Natural killer cell (primary cell): ENCODE measurements around the gene GPR107. TPM values are rescaled to one million over a fixed set of nuclear protein-coding genes. Genes with fewer than 3 reads are reported as not detected.
A peak's percentile ranks its signal among the peaks of the same experiment; 100 is the strongest.

Experiments
- ATAC-seq, 3 donors: fragments of 150-1000 bp in 2 of 3; fragments of 200-7000 bp in 1 of 3; cut with Tn5 transposase; 1 replicate in 1 of 3; 2 replicates in 2 of 3; pipeline ENCODE4 v1.10.0; 2021; ENCODE audit warnings: mild to moderate bottlenecking in 2 of 3, moderate library complexity in 2 of 3
- DNase-seq, 2 donors: peaks; one replicate each; pipeline versions ENCODE4 v3.0.0 to v3.0.0-alpha.2; 2013 to 2021; ENCODE audit warnings: mixed read lengths in 1 of 2
- H3K27ac ChIP-seq: one replicate; pipeline ENCODE4 v1.5.1; 2013; ENCODE audit warnings: mild to moderate bottlenecking, low read length
- H3K27me3 ChIP-seq: one replicate; pipeline ENCODE4 v1.6.1; 2013; ENCODE audit warnings: low read length; ENCODE audit not compliant: control insufficient read depth, insufficient read depth
- H3K36me3 ChIP-seq: one replicate; pipeline ENCODE4 v1.6.1; 2013; ENCODE audit warnings: low read length; ENCODE audit not compliant: control insufficient read depth, insufficient read depth
- H3K4me1 ChIP-seq: one replicate; pipeline ENCODE4 v1.6.1; 2013; ENCODE audit warnings: low read length; ENCODE audit not compliant: control insufficient read depth, insufficient read depth
- H3K4me3 ChIP-seq: one replicate; pipeline ENCODE4 v1.5.1; 2013; ENCODE audit warnings: low read length
- H3K9me3 ChIP-seq: one replicate; pipeline ENCODE4 v1.6.1; 2013; ENCODE audit warnings: low read length; ENCODE audit not compliant: control insufficient read depth, insufficient read depth
- H3K27ac Mint-ChIP-seq, 2 donors: one replicate each; pipeline ENCODE4 v1.8.0; 2022; ENCODE audit warnings: mild to moderate bottlenecking in 2 of 2, mixed read lengths in 2 of 2, moderate library complexity in 1 of 2
- H3K27me3 Mint-ChIP-seq, 2 donors: one replicate each; pipeline ENCODE4 v1.8.0; 2022; ENCODE audit warnings: low read depth in 2 of 2, mixed read lengths in 2 of 2
- H3K36me3 Mint-ChIP-seq: one replicate; pipeline ENCODE4 v1.8.0; 2022; ENCODE audit warnings: mixed read lengths
- H3K4me1 Mint-ChIP-seq, 2 donors: one replicate each; pipeline ENCODE4 v1.8.0; 2022; ENCODE audit warnings: mixed read lengths in 2 of 2
- H3K4me3 Mint-ChIP-seq: one replicate; pipeline ENCODE4 v1.8.0; 2022; ENCODE audit warnings: mild to moderate bottlenecking, moderate library complexity, mixed read lengths
- H3K9me3 Mint-ChIP-seq, 2 donors: one replicate each; pipeline ENCODE4 v1.8.0; 2022; ENCODE audit warnings: mixed read lengths in 2 of 2
- WGBS: methylation state at CpG from one replicate; pipeline ENCODE4 v1.1.7; 2013; ENCODE audit warnings: missing lambda C conversion rate; ENCODE audit not compliant: insufficient coverage; 5-methylcytosine and 5-hydroxymethylcytosine counted together
- intact Hi-C: fragments of 100-400 bp; cut with micrococcal nuclease; formaldehyde crosslinking; loops from one replicate; pipeline ENCODE4 v1.14.2; 2022
- total RNA-seq, 4 donors: library from RNA; stranded (reverse); fragments of 120-200 nt in 1 of 4; gene quantifications; one replicate each; pipeline versions ENCODE4 v1.2.3 to v1.2.4, GENCODE V29; 2013 to 2022
- TF ChIP-seq, protein P1 (sequence below): fragments of 200-600 bp; IDR thresholded peaks from one replicate; pipeline ENCODE4 v1.8.0; 2022; ENCODE audit warnings: antibody characterized with exemption

The GPR107 gene
- total RNA-seq, 3 donors from 2014 or later (not counting 1 experiment from before 2014, with no cell fraction given), result 32.9 to 49.5 (median 41.8) TPM

DNA sequence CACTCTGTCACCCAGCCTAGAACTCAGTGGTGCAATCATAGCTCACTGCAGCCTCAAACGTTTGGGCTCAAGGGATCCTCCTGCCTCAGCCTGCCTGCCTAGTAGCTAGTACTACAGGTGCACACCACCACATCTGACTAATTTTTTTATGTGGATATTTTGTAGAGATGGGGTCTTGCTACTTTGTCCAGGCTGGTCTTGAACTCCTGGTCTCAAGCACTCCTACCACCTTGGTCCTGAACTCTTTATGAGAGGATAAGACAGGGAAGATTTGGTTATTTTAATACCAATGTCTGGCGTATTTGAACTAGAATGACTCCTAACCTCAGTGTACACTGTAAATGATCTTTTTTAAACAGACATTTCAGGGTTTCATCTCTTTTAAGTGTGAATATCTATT is 9.0 kb downstream of the GPR107 start:
- H3K4me1 Mint-ChIP-seq, result peaks cover 16 to 28% of the 10 kb centered on the region in 2 donors
- ATAC-seq (no peak), DNase-seq (no peak)
- 69% methylated on average over 1 of the region's 2 CpGs for WGBS
- intact Hi-C loops, result no loop called here
- no peak overlapping the region for H3K27ac Mint-ChIP-seq
- H3K4me3 Mint-ChIP-seq, result no peak overlapping the region
- H3K9me3 Mint-ChIP-seq, result no peaks in the 10 kb centered on the region
- peaks cover 7% of the 10 kb centered on the region for H3K4me1 ChIP-seq
- H3K36me3 ChIP-seq, result peaks cover 2% of the 10 kb centered on the region
- TF ChIP-seq, protein P1, sequence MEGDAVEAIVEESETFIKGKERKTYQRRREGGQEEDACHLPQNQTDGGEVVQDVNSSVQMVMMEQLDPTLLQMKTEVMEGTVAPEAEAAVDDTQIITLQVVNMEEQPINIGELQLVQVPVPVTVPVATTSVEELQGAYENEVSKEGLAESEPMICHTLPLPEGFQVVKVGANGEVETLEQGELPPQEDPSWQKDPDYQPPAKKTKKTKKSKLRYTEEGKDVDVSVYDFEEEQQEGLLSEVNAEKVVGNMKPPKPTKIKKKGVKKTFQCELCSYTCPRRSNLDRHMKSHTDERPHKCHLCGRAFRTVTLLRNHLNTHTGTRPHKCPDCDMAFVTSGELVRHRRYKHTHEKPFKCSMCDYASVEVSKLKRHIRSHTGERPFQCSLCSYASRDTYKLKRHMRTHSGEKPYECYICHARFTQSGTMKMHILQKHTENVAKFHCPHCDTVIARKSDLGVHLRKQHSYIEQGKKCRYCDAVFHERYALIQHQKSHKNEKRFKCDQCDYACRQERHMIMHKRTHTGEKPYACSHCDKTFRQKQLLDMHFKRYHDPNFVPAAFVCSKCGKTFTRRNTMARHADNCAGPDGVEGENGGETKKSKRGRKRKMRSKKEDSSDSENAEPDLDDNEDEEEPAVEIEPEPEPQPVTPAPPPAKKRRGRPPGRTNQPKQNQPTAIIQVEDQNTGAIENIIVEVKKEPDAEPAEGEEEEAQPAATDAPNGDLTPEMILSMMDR, result no peak
- H3K27me3 Mint-ChIP-seq, result no peaks in the 10 kb centered on the region
- no peak overlapping the region for H3K4me3 ChIP-seq
- H3K27ac ChIP-seq, result no peak overlapping the region
- H3K9me3 ChIP-seq, result no peaks in the 10 kb centered on the region
- no peaks in the 10 kb centered on the region for H3K36me3 Mint-ChIP-seq
- H3K27me3 ChIP-seq, result no peaks in the 10 kb centered on the region

DNA sequence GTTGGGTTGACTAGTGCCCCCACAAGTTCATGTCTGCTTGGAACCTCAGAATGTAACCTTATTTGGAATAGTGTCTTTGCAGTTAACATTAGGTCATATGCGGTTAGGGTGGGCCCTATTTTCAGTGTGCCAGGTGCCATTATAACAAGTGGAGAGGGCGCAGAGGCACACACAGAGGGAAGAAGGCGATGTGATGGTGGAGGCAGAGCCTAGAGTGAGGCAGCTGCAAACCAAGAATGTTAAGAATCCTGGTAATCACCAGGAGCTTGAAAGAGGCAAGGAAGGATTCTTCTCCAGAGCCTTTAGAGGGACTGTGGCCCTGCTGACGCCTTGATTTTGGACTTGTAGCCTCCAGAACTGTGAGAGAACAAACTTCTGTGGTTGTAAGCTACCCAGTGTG is 10.9 kb downstream of the GPR107 start:
- WGBS, result 97% methylated on average over 4 of the region's 4 CpGs
- H3K4me1 Mint-ChIP-seq, result peaks cover 22 to 35% of the 10 kb centered on the region in 2 donors
- TF ChIP-seq, protein P1, result no peak
- H3K27ac Mint-ChIP-seq, result no peak overlapping the region
- Histone ChIP-seq H3K4me3 (no peak overlapping the region), H3K27me3 (no peaks in the 10 kb centered on the region), H3K4me1 (peaks cover 16% of the 10 kb centered on the region), H3K27ac (no peak overlapping the region), H3K36me3 (no peaks in the 10 kb centered on the region), H3K9me3 (no peaks in the 10 kb centered on the region)
- no peaks in the 10 kb centered on the region for H3K9me3 Mint-ChIP-seq
- DNase-seq (no peak), ATAC-seq (no peak)
- no peaks in the 10 kb centered on the region for H3K36me3 Mint-ChIP-seq
- no peaks in the 10 kb centered on the region for H3K27me3 Mint-ChIP-seq
- H3K4me3 Mint-ChIP-seq, result no peak overlapping the region
- intact Hi-C loops, result no loop called here

DNA sequence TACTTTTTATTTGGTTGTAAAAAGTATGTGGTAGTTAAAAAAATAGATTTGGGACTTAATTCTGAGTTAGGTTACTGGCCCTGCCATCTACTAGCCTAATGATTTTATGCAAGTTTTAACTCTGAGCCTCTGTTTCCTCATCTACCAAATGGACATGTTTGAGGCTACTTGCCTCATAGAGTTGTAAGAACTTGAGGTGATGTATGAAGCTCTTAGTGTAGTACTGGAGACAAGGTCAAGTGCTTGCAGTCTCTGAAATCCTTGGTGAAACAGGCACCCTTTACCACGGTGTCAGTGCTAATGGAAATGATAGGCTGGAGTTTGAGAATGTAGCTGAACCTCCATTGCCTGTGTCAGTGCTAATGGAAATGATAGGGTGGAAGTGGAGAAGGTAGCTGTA is 15.3 kb downstream of the GPR107 start:
- H3K4me1 ChIP-seq, result peaks cover 9% of the 10 kb centered on the region
- Mint-ChIP-seq H3K36me3 (no peaks in the 10 kb centered on the region), H3K27me3 (no peaks in the 10 kb centered on the region), H3K4me1 (peaks cover 6 to 26% of the 10 kb centered on the region in 2 donors), H3K4me3 (no peak overlapping the region), H3K9me3 (no peaks in the 10 kb centered on the region), H3K27ac (peak overlapping the region in 1 of 2 donors; percentile 49)
- no peaks in the 10 kb centered on the region for H3K36me3 ChIP-seq
- DNase-seq, result no peak
- WGBS, result 83% methylated on average over 1 of the region's 1 CpG
- TF ChIP-seq, protein P1, result no peak
- H3K4me3 ChIP-seq, result no peak overlapping the region
- ATAC-seq, result no peak
- intact Hi-C loops, result no loop called here
- no peak overlapping the region for H3K27ac ChIP-seq
- no peaks in the 10 kb centered on the region for H3K27me3 ChIP-seq
- H3K9me3 ChIP-seq, result no peaks in the 10 kb centered on the region

DNA sequence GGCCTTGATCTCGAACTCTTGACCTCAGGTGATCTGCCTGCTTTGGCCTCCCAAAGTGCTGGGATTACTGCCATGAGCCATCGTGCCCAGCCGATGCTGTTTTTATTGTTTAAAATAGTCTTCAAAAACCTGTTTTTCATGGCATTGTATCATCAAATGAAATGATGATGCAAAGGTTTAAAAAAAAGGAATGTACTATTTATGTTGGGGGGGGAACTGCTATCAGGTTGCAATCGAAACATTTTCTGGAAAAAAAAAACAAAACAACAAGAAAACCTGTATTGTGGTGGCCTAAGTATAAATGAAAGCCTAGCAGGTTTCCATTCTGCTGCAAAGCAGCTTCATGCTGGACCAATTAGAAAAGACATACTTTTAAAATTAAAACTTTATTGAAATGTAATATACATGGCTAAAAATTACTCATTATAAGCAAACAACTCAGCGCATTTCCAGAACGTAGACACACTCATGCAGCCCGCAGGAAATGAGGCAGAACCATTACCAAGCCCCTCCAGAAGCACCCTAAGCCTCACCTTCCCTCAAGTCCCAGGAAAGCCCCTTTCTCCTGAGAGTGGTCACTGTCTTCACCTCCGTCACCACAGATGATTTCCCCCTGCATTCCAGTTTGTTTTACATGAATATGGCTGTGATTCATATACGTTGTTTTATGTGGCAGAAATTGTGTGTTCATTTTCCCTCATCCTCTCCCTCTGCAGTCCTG is 19.0 kb downstream of the GPR107 start:
- intact Hi-C loops, result no loop called here
- TF ChIP-seq, protein P1, result no peak
- ATAC-seq, result no peak
- peaks cover 9% of the 10 kb centered on the region for H3K4me1 ChIP-seq
- H3K27me3 Mint-ChIP-seq, result no peaks in the 10 kb centered on the region
- no peak overlapping the region for H3K27ac ChIP-seq
- H3K4me1 Mint-ChIP-seq, result peaks cover 15 to 25% of the 10 kb centered on the region in 2 donors
- H3K27ac Mint-ChIP-seq, result peak overlapping the region in 1 of 2 donors; percentile 51
- H3K4me3 Mint-ChIP-seq, result no peak overlapping the region
- peaks cover 15% of the 10 kb centered on the region for H3K36me3 ChIP-seq
- WGBS, result 86% methylated on average over 6 of the region's 9 CpGs
- H3K9me3 Mint-ChIP-seq, result no peaks in the 10 kb centered on the region
- H3K4me3 ChIP-seq, result no peak overlapping the region
- no peaks in the 10 kb centered on the region for H3K36me3 Mint-ChIP-seq
- no peak for DNase-seq
- no peaks in the 10 kb centered on the region for H3K9me3 ChIP-seq
- no peaks in the 10 kb centered on the region for H3K27me3 ChIP-seq
